HEK293 (cell line): ENCODE results near the gene TMEM263.

Experiments
- CTCF ChIA-PET: fragments of 350-600 bp; formaldehyde crosslinking; extraction: SDS; loops from one replicate; lab custom pipeline; 2021; ENCODE audit warnings: antibody characterized with exemption; lab: Yijun Ruan, JAX
- POLR2A ChIA-PET: fragments of 300-600 bp; formaldehyde crosslinking; extraction: SDS; loops from one replicate; lab custom pipeline; 2020; ENCODE audit warnings: antibody characterized with exemption, inconsistent platforms; lab: Yijun Ruan, JAX
- H3K27ac ChIP-seq: fragments of 200-500 bp; sonication (Bioruptor generic); 2 replicates; pipeline ENCODE4 v1.5.1; 2014; ENCODE audit warnings: low read depth, low read length, control low read depth, inconsistent platforms; ENCODE audit errors: extremely low read depth
- H3K36me3 ChIP-seq, 2 experiments: fragments of 200-500 bp in 1 of 2; sonication (Bioruptor generic) in 1 of 2; 1 replicate in 1 of 2; 2 replicates in 1 of 2; pipeline ENCODE4 v1.5.1; 2014 to 2017; ENCODE audit warnings: inconsistent platforms in 2 of 2, low read length in 2 of 2; ENCODE audit not compliant: control insufficient read depth in 2 of 2, insufficient read depth in 1 of 2
- H3K4me1 ChIP-seq: fragments of 200-500 bp; sonication (Bioruptor generic); 2 replicates; pipeline ENCODE4 v1.5.1; 2014; ENCODE audit warnings: mild to moderate bottlenecking, low read length, inconsistent platforms; ENCODE audit not compliant: control insufficient read depth, insufficient read depth
- H3K4me3 ChIP-seq: 2 replicates; pipeline ENCODE4 v1.5.1; 2011; ENCODE audit warnings: low read depth, mild to moderate bottlenecking, control low read depth, low read length, moderate library complexity
- H3K9me3 ChIP-seq: fragments of 200-500 bp; sonication (Bioruptor generic); 2 replicates; pipeline ENCODE4 v1.5.1; 2014; ENCODE audit warnings: low read depth, low read length, inconsistent platforms; ENCODE audit not compliant: control insufficient read depth, insufficient read depth
- REPIN1 ChIP-seq: fragments of 450-650 bp; formaldehyde crosslinking; IDR thresholded peaks from 2 replicates; pipeline ENCODE4 v1.5.1; 2017; ENCODE audit warnings: missing biosample characterization, missing genetic modification characterization, low read depth
- SCRT2 ChIP-seq: fragments of 450-650 bp; formaldehyde crosslinking; IDR thresholded peaks from 2 replicates; pipeline ENCODE4 v1.5.1; 2016; ENCODE audit warnings: missing biosample characterization, missing genetic modification characterization
- ZNF132 ChIP-seq: fragments of 450-650 bp; formaldehyde crosslinking; IDR thresholded peaks from 2 replicates; pipeline ENCODE4 v1.5.1; 2017; ENCODE audit warnings: missing biosample characterization, missing genetic modification characterization, borderline replicate concordance
- ZNF174 ChIP-seq: fragments of 450-650 bp; formaldehyde crosslinking; IDR thresholded peaks from 2 replicates; pipeline ENCODE4 v1.5.0; 2017; ENCODE audit warnings: missing biosample characterization, mild to moderate bottlenecking, missing genetic modification characterization
- ZNF2 ChIP-seq: fragments of 450-650 bp; formaldehyde crosslinking; IDR thresholded peaks from 2 replicates; pipeline ENCODE4 v1.5.1; 2016; ENCODE audit warnings: missing biosample characterization, missing genetic modification characterization
- ZNF510 ChIP-seq: fragments of 450-650 bp; formaldehyde crosslinking; IDR thresholded peaks from 2 replicates; pipeline ENCODE4 v1.5.1; 2018; ENCODE audit warnings: mild to moderate bottlenecking, missing genetic modification characterization, missing biosample characterization; ENCODE audit not compliant: insufficient replicate concordance
- ZNF623 ChIP-seq: fragments of 450-650 bp; formaldehyde crosslinking; IDR thresholded peaks from 2 replicates; pipeline ENCODE4 v1.5.1; 2016; ENCODE audit warnings: missing biosample characterization, missing genetic modification characterization
- ZNF670 ChIP-seq: fragments of 450-650 bp; formaldehyde crosslinking; IDR thresholded peaks from 2 replicates; pipeline ENCODE4 v1.5.1; 2016; ENCODE audit warnings: missing biosample characterization, missing genetic modification characterization, low read depth
- ZNF701 ChIP-seq: fragments of 450-650 bp; formaldehyde crosslinking; IDR thresholded peaks from 2 replicates; pipeline ENCODE4 v1.5.1; 2016; ENCODE audit warnings: missing biosample characterization, missing genetic modification characterization
- ZNF747 ChIP-seq: fragments of 450-650 bp; formaldehyde crosslinking; IDR thresholded peaks from 2 replicates; pipeline ENCODE4 v1.5.1; 2016; ENCODE audit warnings: missing biosample characterization, missing genetic modification characterization
- ZNF791 ChIP-seq: fragments of 450-650 bp; formaldehyde crosslinking; IDR thresholded peaks from 2 replicates; pipeline ENCODE4 v1.5.1; 2016; ENCODE audit warnings: missing biosample characterization, missing genetic modification characterization
- TF ChIP-seq, protein P1 (sequence below): fragments of 450-650 bp; formaldehyde crosslinking; IDR thresholded peaks from 2 replicates; pipeline ENCODE4 v1.5.1; 2016; ENCODE audit warnings: missing biosample characterization, missing genetic modification characterization, borderline replicate concordance
- TF ChIP-seq, protein P2 (sequence below): fragments of 450-650 bp; formaldehyde crosslinking; IDR thresholded peaks from 2 replicates; pipeline ENCODE4 v1.5.1; 2016; ENCODE audit warnings: missing biosample characterization, missing genetic modification characterization
- TF ChIP-seq, protein P3 (sequence below): fragments of 450-650 bp; formaldehyde crosslinking; IDR thresholded peaks from 2 replicates; pipeline ENCODE4 v1.5.1; 2016; ENCODE audit warnings: missing biosample characterization, missing genetic modification characterization

The TMEM263 gene

DNA sequence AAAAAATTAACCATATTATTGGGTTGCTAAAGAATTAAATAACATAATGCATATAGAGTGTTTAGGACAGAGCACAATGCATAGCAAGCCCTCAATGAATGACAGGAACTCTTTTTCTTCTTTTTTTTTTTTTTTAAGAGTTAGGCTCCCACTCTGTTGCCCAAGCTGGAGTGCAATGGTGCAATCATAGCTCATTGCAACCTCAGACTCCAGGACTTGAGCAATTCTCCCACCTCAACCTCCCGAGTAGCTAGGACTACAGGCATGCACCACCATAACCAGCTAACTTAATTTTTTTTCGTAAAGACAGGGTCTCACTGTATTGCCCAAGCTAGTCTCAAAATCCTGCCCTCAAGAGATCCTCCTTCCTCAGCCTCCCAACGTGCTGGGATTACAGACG is 51.7 kb downstream of the TMEM263 start (continued):
- TF ChIP-seq, protein P1, sequence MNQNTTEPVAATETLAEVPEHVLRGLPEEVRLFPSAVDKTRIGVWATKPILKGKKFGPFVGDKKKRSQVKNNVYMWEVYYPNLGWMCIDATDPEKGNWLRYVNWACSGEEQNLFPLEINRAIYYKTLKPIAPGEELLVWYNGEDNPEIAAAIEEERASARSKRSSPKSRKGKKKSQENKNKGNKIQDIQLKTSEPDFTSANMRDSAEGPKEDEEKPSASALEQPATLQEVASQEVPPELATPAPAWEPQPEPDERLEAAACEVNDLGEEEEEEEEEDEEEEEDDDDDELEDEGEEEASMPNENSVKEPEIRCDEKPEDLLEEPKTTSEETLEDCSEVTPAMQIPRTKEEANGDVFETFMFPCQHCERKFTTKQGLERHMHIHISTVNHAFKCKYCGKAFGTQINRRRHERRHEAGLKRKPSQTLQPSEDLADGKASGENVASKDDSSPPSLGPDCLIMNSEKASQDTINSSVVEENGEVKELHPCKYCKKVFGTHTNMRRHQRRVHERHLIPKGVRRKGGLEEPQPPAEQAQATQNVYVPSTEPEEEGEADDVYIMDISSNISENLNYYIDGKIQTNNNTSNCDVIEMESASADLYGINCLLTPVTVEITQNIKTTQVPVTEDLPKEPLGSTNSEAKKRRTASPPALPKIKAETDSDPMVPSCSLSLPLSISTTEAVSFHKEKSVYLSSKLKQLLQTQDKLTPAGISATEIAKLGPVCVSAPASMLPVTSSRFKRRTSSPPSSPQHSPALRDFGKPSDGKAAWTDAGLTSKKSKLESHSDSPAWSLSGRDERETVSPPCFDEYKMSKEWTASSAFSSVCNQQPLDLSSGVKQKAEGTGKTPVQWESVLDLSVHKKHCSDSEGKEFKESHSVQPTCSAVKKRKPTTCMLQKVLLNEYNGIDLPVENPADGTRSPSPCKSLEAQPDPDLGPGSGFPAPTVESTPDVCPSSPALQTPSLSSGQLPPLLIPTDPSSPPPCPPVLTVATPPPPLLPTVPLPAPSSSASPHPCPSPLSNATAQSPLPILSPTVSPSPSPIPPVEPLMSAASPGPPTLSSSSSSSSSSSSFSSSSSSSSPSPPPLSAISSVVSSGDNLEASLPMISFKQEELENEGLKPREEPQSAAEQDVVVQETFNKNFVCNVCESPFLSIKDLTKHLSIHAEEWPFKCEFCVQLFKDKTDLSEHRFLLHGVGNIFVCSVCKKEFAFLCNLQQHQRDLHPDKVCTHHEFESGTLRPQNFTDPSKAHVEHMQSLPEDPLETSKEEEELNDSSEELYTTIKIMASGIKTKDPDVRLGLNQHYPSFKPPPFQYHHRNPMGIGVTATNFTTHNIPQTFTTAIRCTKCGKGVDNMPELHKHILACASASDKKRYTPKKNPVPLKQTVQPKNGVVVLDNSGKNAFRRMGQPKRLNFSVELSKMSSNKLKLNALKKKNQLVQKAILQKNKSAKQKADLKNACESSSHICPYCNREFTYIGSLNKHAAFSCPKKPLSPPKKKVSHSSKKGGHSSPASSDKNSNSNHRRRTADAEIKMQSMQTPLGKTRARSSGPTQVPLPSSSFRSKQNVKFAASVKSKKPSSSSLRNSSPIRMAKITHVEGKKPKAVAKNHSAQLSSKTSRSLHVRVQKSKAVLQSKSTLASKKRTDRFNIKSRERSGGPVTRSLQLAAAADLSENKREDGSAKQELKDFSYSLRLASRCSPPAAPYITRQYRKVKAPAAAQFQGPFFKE (tag by site-specific recombination), result no peak
- TF ChIP-seq REPIN1 (tag by site-specific recombination) (no peak), ZNF174 (tag by site-specific recombination) (no peak), ZNF2 (tag by site-specific recombination) (no peak)
- TF ChIP-seq, protein P2, sequence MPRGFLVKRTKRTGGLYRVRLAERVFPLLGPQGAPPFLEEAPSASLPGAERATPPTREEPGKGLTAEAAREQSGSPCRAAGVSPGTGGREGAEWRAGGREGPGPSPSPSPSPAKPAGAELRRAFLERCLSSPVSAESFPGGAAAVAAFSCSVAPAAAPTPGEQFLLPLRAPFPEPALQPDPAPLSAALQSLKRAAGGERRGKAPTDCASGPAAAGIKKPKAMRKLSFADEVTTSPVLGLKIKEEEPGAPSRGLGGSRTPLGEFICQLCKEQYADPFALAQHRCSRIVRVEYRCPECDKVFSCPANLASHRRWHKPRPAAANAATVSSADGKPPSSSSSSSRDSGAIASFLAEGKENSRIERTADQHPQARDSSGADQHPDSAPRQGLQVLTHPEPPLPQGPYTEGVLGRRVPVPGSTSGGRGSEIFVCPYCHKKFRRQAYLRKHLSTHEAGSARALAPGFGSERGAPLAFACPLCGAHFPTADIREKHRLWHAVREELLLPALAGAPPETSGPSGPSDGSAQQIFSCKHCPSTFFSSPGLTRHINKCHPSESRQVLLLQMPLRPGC (tag by site-specific recombination), result no peak

DNA sequence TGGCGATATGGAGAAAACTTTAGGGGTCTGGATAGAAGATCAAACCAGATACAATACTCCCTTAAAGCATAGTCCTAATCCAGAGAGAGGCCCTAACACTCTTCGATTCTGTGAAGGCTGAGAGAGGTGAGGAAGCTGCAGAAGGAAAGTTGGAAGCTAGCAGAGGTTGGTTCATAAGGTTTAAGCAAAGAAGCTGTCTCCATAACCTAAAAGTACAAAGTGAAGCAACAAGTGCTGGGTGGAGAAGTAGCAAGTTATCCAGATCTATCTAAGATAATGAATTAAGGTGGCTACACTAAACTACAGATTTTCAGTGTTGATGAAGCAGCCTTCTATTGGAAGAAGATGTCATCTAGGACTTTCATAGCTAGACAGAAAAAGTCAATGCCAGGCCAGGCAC is 55.8 kb downstream of the TMEM263 start:
- ChIA-PET CTCF (no interaction called here), POLR2A (no interaction called here)
- TF ChIP-seq ZNF510 (no peak), SCRT2 (peak; percentile 75)
- H3K27ac ChIP-seq, result no peak overlapping the region
- no peaks in the 10 kb centered on the region for H3K9me3 ChIP-seq
- H3K36me3 ChIP-seq, result no peaks in the 10 kb centered on the region
- H3K4me1 ChIP-seq, result no peaks in the 10 kb centered on the region
- H3K4me3 ChIP-seq, result no peak overlapping the region

DNA sequence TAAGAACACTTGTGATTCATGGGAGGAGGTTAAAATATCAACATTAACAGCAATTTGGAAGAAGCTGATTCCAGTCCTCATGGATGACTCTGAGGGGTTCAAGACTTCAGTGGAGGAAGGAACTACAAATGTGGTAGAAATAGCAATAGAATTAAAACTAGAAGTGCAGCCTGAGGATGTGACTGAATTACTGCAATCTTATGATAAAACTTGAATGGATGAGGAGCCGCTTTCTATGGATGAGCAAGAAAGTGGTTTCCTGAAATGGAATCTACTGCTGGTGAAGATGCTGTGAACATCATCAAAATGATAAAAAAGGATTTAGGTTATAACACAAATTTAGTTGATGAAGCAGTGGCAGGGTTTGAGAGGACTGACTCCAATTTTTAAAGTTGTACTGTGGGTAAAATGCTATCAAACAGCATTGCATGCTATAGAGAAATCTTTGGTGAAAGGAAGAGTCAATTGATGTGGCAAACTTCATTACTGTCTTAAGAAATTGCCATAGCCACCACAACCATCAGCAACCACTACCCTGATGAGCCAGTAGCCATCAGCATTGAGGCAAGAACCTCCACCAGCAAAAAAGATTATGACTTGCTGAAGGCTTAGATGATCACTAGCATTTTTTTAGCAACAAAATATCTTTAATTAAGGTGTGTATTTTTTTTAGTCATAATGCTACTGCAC is 57.2 kb downstream of the TMEM263 start:
- no peak overlapping the region for H3K4me3 ChIP-seq
- no peaks in the 10 kb centered on the region for H3K4me1 ChIP-seq
- CTCF ChIA-PET, result interaction anchor here (1.0 to 1.8 kb wide), 2 partner anchors 13 to 91 kb away, joined by 3 to 9 read pairs; no protein-coding TSS in a partner anchor
- H3K27ac ChIP-seq, result no peak overlapping the region
- H3K36me3 ChIP-seq, result peaks cover 0 to 2% of the 10 kb centered on the region in 2 experiments; a peak in 1 of 3 replicates
- POLR2A ChIA-PET, result no interaction called here
- H3K9me3 ChIP-seq, result no peaks in the 10 kb centered on the region
- no peak for TF ChIP-seq ZNF701 (tag by site-specific recombination)
- no peak for TF ChIP-seq ZNF747
- TF ChIP-seq ZNF132, result no peak
- TF ChIP-seq ZNF791 (tag by site-specific recombination), result no peak

DNA sequence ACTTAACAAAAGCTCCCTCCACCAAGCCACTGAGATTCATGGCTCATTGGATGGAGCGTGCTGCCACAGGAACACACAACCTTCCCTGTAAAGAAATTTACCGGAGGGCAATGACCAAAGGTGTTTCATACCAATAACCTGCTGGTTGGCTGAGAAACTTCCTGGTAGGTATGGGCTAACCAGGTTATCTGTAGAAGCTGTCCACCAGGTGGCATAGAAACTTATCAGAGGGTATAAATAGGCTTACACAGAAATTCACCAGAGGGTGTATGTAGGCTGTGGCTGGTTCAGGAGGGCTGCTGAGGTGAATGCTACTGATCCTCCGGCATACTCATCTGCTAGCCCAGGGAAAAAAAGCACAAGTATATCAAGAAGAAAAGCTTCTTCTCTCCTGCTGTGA is 58.3 kb downstream of the TMEM263 start:
- ChIA-PET CTCF (interaction anchor here (0.6 to 1.8 kb wide), 4 partner anchors 11 to 662 kb away, joined by 3 to 9 read pairs (median 4); no protein-coding TSS in a partner anchor), POLR2A (no interaction called here)
- TF ChIP-seq ZNF2 (tag by site-specific recombination) (no peak), ZNF670 (tag by site-specific recombination) (no peak), ZNF623 (no peak)
- TF ChIP-seq, protein P3, sequence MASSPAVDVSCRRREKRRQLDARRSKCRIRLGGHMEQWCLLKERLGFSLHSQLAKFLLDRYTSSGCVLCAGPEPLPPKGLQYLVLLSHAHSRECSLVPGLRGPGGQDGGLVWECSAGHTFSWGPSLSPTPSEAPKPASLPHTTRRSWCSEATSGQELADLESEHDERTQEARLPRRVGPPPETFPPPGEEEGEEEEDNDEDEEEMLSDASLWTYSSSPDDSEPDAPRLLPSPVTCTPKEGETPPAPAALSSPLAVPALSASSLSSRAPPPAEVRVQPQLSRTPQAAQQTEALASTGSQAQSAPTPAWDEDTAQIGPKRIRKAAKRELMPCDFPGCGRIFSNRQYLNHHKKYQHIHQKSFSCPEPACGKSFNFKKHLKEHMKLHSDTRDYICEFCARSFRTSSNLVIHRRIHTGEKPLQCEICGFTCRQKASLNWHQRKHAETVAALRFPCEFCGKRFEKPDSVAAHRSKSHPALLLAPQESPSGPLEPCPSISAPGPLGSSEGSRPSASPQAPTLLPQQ (tag by site-specific recombination), result no peak
- no peak overlapping the region for H3K27ac ChIP-seq
- H3K9me3 ChIP-seq, result no peaks in the 10 kb centered on the region
- H3K4me3 ChIP-seq, result no peak overlapping the region
- peaks cover 0 to 2% of the 10 kb centered on the region in 2 experiments; a peak in 1 of 3 replicates for H3K36me3 ChIP-seq
- no peaks in the 10 kb centered on the region for H3K4me1 ChIP-seq
